Measurements from ENCODE around the gene IL17RD. TPM values are rescaled to one million over a fixed set of nuclear protein-coding genes. Genes with fewer than 3 reads are reported as not detected.

The IL17RD gene
- total RNA-seq, 1 donor from 2014 or later: 26.1 TPM

DNA sequence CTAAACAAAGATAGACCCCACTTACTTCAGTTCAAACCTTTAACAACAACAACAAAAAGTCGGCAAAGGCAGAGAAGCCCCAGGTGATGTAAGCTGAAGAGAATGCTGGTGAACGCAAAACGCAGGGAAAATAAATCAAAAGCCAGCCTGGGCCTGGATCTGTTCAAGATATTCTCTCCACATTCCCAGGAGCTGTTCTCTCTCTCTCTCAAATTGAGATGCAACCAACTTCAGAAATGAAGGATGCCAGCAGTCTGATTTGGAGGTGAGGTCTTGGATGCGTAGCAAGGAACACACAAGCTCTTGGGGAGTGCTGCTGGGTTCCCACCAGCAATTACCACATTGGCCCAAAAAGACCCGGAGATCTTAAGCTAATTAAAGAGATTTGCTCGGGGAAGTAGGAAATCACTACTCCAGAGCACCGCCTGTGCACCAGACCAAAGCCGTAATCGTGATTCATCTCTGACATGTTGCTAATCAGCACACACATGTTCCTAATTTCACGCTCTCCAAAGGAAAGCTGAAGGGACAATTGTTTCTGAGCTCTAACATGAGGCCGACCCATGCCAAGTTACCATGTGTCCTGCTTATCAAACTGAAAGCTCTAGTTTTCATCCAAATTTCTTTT lies 37.1 kb downstream of the IL17RD start:
- Histone ChIP-seq H4K20me1 (ENCODE audit: low read depth) (peaks cover 15% of the 10 kb centered on the region), H3K4me2 (peak overlapping the region; percentile 70), H3F3A (ENCODE audit: low read depth) (peaks cover 66% of the 10 kb centered on the region), H3K9ac (no peak overlapping the region), H3K79me2 (ENCODE audit: low read depth) (peaks cover 56% of the 10 kb centered on the region), H3K9me3 (ENCODE audit: low read depth) (no peaks in the 10 kb centered on the region), H3K4me3 (no peak overlapping the region), H3K36me3 (no peaks in the 10 kb centered on the region), H3K27ac (no peak overlapping the region), H3K4me1 (peaks cover 73% of the 10 kb centered on the region), H2AFZ (replicated peaks) (no peak overlapping the region), H3K27me3 (peaks cover 27% of the 10 kb centered on the region)
- Mint-ChIP-seq H3K9me3 (no peaks in the 10 kb centered on the region), H3K27me3 (ENCODE audit: insufficient read depth, low read depth) (peaks cover 2% of the 10 kb centered on the region), H3K4me3 (peak overlapping the region; percentile 30), H3K36me3 (peaks cover 12% of the 10 kb centered on the region), H3K4me1 (peaks cover 82% of the 10 kb centered on the region), H3K27ac (peak overlapping the region; percentile 64)
- no peak for DNase-seq (ENCODE audit: low spot score)
- TF ChIP-seq EZH2phosphoT487 (IDR thresholded peaks at IDR 0.05) (no peak), EZH2 (IDR thresholded peaks at IDR 0.05) (no peak)
- TF ChIP-seq, protein P1, sequence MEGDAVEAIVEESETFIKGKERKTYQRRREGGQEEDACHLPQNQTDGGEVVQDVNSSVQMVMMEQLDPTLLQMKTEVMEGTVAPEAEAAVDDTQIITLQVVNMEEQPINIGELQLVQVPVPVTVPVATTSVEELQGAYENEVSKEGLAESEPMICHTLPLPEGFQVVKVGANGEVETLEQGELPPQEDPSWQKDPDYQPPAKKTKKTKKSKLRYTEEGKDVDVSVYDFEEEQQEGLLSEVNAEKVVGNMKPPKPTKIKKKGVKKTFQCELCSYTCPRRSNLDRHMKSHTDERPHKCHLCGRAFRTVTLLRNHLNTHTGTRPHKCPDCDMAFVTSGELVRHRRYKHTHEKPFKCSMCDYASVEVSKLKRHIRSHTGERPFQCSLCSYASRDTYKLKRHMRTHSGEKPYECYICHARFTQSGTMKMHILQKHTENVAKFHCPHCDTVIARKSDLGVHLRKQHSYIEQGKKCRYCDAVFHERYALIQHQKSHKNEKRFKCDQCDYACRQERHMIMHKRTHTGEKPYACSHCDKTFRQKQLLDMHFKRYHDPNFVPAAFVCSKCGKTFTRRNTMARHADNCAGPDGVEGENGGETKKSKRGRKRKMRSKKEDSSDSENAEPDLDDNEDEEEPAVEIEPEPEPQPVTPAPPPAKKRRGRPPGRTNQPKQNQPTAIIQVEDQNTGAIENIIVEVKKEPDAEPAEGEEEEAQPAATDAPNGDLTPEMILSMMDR (IDR thresholded peaks at IDR 0.05): no peak

DNA sequence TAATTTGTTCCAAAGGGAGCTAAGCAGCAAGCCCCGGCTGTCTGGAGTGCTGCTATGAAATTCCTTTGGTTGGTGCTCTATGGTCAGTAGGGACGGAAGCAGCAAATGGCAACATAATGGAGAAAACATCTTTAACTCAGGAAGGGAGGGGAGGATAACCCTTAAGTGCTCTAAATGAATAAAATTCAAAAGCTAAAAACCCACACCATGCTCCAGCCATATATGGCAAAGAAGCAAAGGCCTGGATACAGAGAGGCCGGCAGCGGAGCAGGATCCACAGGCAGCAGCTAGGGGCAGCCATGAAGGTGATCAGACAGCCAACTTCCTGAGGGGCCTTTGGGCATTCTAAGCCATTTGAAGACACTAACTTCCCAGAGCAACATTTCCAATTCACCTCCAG lies 38.9 kb downstream of the IL17RD start:
- Histone ChIP-seq H3K4me3 (no peak overlapping the region), H3K9ac (no peak overlapping the region), H3K36me3 (no peaks in the 10 kb centered on the region), H3K27me3 (peaks cover 16% of the 10 kb centered on the region), H3K9me3 (ENCODE audit: low read depth) (no peaks in the 10 kb centered on the region), H3K79me2 (ENCODE audit: low read depth) (peaks cover 41% of the 10 kb centered on the region), H2AFZ (replicated peaks) (no peak overlapping the region), H4K20me1 (ENCODE audit: low read depth) (peaks cover 12% of the 10 kb centered on the region), H3K27ac (peak overlapping the region; percentile 31), H3K4me1 (peaks cover 65% of the 10 kb centered on the region), H3F3A (ENCODE audit: low read depth) (peaks cover 52% of the 10 kb centered on the region), H3K4me2 (peak overlapping the region; percentile 42)
- Mint-ChIP-seq H3K27me3 (ENCODE audit: insufficient read depth, low read depth) (peaks cover 2% of the 10 kb centered on the region), H3K27ac (peak overlapping the region; percentile 76), H3K9me3 (no peaks in the 10 kb centered on the region), H3K4me3 (peak overlapping the region; percentile 10), H3K36me3 (peaks cover 16% of the 10 kb centered on the region), H3K4me1 (peaks cover 81% of the 10 kb centered on the region)
- TF ChIP-seq, protein P1 (IDR thresholded peaks at IDR 0.05): no peak
- no peak for TF ChIP-seq EZH2 (IDR thresholded peaks at IDR 0.05)
- TF ChIP-seq EZH2phosphoT487 (IDR thresholded peaks at IDR 0.05): no peak
- DNase-seq (ENCODE audit: low spot score): peak; percentile 42

DNA sequence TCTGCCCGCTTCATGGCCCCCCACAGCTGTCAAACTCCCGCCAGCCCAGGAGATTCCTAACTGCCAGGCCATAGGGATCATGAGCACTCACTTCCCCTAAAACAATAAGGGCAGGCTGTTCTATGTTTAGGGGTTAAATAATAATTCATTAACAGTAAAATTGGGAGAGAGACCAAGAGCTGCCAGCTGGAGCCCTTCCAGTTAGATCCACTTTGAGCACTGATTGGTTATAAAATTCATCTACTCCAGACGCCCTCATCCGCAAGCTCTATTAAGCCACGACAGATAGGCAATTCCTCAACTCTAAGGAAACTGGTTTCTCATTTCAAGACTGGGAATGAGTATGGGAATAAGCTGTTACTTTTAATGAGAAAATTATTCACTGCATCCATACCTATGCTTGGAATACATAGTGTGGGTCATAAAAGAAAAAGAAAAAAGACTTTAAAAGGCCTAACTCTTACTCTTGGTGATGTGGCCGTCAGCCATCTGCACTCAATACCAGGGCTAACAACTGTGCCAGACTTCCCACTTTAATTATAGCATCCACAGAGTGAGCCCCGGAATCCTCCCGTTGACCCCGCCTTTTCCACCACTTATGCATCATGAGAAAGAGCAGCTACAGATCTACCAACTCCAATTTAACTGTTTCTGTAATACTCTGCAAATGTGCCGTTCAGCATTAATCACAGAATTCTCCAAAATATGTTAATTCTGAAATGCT lies 44.5 kb downstream of the IL17RD start:
- H2AFZ ChIP-seq (replicated peaks): no peak overlapping the region
- H4K20me1 ChIP-seq (ENCODE audit: low read depth): no peaks in the 10 kb centered on the region
- TF ChIP-seq, protein P1 (IDR thresholded peaks at IDR 0.05): no peak
- TF ChIP-seq EZH2 (IDR thresholded peaks at IDR 0.05): no peak
- TF ChIP-seq EZH2phosphoT487 (IDR thresholded peaks at IDR 0.05): no peak
- H3K79me2 ChIP-seq (ENCODE audit: low read depth): peaks cover 9% of the 10 kb centered on the region
- no peak overlapping the region for H3K4me3 ChIP-seq
- H3K36me3 ChIP-seq: no peaks in the 10 kb centered on the region
- Mint-ChIP-seq H3K9me3 (no peaks in the 10 kb centered on the region), H3K36me3 (peaks cover 40% of the 10 kb centered on the region), H3K27ac (peak overlapping the region; percentile 90), H3K4me1 (peaks cover 59% of the 10 kb centered on the region), H3K4me3 (no peak overlapping the region), H3K27me3 (ENCODE audit: insufficient read depth, low read depth) (peaks cover 3% of the 10 kb centered on the region)
- H3K27ac ChIP-seq: no peak overlapping the region
- H3K9ac ChIP-seq: no peak overlapping the region
- peaks cover 9% of the 10 kb centered on the region for H3F3A ChIP-seq (ENCODE audit: low read depth)
- peaks cover 25% of the 10 kb centered on the region for H3K4me1 ChIP-seq
- H3K27me3 ChIP-seq: no peaks in the 10 kb centered on the region
- H3K4me2 ChIP-seq: no peak overlapping the region
- no peaks in the 10 kb centered on the region for H3K9me3 ChIP-seq (ENCODE audit: low read depth)
- DNase-seq (ENCODE audit: low spot score): no peak
